ENCODE data around the gene SCOC.

- TF ChIP-seq CTCF (IDR thresholded peaks at IDR 0.05 in 8 of 11, conservative IDR thresholded peaks at IDR 0.05 in 3 of 11) = no peak
- TF ChIP-seq POLR2AphosphoS5 (IDR thresholded peaks at IDR 0.05) = no peak
These were observed 40.7 kb upstream of the SCOC start for GRCh38 chr4:140332734-140333133.
